Dermis blood vessel endothelial cell (primary cell): ENCODE measurements around the gene WDR74. TPM values are rescaled to one million over a fixed set of nuclear protein-coding genes. Genes with fewer than 3 reads are reported as not detected.
A peak's percentile ranks its signal among the peaks of the same experiment; 100 is the strongest.
"Not testable (repeated sequence)": the region's sequence is repeated elsewhere in the genome, so short reads cannot be mapped to it uniquely, and the experiment has no call there.

Experiments
- DNase-seq: peaks from one replicate; pipeline ENCODE4 v3.0.0; 2010
- total RNA-seq: library from RNA; depleted of rRNA; stranded (reverse); fragments of >200 nt; gene quantifications from 2 replicates; pipeline ENCODE4 v1.2.3, GENCODE V29; 2014

WDR74 gene
- total RNA-seq, 1 donor from 2014 or later = 46.3 TPM

DNA sequence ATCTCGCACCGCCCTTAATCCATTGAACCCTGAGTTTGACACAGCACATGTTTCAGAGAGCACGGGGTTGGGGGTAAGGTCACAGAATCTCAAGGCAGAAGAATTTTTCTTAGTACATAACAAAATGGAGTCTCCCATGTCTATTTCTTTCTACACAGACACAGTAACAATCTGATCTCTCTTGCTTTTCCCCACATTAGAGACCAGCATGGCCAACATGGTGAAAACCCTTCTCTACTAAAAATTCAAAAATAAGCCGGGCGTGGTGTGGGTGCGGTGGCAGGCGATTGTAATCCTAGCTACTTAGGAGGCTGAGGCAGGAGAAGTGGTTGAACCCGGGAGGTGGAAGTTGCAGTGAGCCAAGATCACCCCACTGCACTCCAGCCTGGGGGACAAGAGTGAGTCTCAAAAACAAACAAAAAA lies 19.9 kb upstream of the WDR74 start:
- not testable (repeated sequence) for DNase-seq

DNA sequence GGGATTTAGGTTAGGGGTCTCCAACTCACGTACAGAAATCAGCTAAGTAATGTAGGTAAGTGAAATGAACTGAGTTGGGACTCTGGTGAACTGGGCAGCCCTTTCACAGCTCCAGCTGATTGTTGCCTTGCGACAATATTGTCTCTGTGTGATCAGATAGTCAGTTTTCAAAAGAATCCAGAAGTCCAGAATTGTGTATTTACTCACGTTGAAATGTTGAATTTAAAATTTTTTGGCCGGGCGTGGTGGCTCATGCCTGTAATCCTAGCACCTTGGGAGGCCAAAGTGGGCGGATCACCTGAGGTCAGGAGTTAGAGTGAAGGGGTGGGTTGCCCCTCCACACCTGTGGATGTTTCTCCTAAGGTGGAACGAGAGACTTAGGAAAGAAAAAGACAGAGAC lies 18.8 kb upstream of the WDR74 start:
- no peak for DNase-seq

DNA sequence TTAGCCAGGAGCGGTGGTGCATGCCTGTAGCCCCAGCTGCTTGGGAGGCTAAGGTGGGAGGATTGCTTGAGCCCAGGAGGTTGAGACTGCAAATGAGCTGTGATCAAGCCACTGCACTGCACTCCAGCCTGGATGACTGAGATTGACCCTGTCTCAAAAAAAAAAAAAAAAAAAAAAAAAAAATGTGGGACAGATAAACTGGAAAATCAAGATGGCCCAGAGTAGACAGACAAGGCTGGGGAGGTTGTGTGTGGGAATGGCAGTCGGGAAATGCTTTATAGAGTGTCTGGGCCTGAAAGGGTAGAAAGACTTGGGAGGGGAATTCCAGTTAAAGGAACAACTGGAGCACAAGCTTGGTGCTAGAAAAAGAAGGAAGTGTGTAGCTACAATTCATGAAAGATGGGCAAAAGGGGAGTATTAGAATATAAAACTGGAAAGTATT lies 18.2 kb upstream of the WDR74 start:
- DNase-seq = peak; percentile 27

DNA sequence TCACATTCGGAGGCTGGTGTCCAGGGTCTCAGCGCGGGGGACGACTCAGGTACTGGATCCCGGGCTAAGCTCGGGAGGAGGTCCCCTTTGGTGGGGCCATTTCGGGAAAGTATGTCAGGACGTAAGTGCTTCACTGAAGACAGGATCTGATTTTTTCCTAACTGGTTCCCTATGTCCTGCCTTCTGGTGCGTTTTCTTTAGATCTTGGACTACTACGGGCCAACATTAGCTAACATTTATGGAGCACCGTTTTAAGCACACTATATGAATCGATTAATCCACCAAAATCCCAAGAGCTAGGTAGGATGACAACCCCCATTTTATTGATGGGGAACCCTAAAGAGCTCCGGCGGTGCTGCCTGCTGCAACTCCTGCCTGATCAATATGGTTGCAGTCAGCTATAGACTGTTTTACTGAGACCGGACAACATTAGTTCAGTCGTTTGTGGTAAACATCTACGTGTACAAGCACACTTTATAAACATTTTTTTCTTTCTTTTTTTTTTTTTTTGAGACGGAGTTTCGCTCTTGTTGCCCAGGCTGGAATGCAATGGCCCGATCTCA lies 17.0 kb upstream of the WDR74 start:
- DNase-seq = no peak

DNA sequence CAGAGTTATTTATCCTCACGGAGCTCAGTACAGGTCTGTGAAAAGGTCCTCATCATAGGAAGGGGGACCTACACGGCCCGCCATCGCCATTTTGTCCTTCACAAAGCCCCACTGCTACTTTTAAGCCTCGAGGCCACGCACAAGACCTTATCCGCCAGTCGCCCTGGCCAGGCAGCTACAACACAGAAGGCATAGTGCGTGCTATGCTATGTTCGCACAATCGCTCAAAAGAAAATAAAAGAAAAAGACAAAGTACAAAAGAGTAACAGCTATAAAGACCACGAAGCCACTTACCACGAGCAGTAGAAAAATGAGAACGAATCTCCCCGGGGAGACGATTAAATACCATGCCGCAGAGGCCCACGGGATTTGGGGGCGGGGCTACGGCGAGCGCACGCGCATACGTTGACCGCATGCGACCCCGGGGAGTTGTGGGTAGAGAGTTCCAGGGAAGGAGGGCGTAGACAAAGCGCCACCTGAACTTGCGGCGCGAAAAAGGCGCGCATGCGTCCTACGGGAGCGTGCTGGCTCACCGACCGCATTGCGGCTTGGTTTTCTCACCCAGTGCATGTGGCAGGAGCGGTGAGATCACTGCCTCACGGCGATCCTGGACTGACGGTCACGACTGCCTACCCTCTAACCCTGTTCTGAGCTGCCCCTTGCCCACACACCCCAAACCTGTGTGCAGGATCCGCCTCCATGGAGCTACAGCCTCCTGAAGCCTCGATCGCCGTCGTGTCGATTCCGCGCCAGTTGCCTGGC lies 16.4 kb upstream of the WDR74 start:
- peak; percentile 99 for DNase-seq

DNA sequence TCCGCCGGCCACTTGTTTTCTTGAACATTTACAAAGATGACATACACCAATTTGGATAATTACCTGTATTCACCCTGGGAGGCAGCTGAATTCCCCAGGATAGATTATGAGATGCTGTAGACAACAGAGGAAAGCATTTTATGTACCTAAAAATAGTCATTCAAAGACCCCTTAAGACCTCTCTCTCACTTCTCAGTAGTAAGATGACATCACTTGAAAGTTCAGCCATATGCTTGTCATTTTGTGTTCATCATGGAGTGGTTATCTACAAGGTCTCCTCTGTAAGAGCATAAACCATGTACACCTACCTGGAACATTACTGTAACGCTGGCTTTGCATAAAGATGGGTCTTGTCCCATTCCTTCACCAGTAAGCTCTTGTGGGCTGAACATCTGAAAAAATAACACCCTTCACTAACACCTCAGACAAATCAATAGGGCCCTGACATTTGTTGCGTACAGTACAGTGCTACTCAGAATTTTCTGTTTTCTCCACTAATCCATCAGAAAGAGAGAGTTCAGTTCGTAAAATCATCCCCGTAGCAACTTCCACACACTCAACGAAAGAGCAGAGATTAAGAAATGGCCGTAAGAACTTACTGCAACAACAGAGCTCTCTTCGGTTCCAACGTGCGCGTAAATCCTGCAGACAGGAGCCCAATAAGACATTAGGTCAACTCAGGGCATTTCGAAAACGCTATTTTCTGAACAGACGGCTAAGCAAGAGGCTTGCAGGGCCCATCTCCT lies 15.6 kb upstream of the WDR74 start:
- no peak for DNase-seq

DNA sequence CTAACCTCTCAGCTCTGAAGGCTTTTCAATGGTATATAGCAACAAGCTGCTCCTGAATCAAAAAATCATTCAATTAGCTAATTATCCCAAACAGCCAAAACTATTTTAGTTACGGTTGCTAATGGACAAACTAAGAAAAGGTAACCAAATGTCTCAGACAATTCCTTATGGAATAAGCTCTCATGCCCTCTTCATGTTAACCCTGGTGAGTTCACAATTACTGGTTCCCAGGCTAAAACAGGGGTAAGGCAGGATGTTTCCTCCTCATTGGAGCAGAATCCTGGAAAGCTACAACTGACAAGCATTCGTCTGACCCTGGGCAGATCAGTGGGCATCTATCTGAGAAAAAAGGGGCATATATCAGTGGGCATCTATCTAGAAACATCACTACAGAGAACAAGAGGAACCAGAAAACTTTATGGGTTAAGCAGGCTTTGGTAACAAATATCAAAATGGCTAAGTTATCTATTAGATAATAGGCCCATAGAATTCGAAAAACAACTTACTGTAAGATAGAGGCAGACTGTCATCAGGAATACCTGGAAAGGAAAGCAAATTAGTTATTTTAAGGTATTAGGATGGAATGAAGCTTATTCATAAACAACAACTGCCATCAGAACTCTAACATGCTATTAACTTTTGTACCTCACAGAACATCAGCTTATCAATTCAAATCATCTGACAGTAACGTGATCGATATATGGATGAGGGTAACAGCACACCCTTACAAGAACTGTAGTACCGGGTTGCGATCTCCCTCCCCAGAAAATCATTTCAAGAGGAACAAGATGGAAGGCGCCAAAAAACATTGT lies 14.8 kb upstream of the WDR74 start:
- no peak for DNase-seq

DNA sequence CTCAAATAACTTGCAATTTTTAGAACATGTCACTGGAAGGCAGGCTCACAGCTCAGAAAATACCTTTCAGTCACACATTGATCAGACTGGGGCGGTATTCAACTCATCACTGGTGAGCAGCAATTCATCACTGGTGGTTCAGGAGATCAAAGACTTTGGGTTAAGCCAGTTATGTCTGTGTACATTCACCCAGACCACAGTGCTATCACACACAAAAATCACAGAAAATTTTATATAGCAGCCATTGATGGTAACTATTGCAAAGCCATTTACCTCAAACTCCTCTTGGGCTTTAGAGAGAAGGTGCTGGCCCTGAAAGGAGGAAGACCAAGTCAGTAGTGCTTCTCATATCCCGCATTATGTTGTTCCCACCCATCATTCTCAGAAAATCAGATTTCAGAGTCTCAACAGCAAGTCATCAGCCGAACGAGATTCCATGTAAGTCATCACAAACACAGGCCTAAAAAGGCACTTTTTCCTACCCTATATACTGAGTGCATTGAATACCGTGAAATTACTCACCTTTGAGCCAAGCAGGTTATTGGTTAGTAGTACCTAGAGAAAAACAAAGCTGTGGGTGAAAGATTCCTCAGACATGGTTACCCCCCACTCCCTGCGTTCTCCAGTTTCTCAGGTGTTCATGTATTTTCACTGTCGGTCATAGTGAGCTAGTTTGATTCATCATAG lies 14.0 kb upstream of the WDR74 start:
- DNase-seq = no peak

DNA sequence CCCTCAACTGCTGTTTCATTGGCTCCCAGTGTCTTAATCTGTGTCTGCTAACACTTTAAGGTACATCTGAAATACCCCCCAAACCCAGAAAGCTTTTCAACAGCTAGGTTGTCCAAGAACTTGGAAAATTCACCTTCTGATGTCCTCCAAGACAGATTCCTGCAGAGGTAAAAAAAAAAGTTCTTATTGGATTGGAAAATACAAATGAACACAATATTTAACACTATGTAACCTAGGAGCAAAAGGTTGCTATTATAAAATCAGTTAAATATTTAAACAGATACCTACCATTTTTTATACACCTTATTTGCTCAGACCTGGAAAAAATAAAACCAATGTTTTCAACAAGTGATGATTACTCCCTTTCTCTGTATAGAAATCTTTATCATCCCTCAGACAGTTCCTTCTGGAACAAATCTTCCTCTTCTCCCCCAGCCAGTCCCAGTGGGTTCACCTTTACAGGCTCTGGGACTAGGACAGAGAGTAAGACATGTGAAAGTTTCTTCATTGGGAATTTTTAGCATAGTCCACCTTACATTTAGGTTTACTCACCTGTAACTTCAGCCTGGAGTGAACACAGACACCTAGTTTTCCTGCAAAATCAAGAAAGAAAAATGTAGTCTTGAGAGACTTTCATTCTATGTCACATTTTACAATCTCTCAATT lies 13.3 kb upstream of the WDR74 start:
- DNase-seq = no peak

DNA sequence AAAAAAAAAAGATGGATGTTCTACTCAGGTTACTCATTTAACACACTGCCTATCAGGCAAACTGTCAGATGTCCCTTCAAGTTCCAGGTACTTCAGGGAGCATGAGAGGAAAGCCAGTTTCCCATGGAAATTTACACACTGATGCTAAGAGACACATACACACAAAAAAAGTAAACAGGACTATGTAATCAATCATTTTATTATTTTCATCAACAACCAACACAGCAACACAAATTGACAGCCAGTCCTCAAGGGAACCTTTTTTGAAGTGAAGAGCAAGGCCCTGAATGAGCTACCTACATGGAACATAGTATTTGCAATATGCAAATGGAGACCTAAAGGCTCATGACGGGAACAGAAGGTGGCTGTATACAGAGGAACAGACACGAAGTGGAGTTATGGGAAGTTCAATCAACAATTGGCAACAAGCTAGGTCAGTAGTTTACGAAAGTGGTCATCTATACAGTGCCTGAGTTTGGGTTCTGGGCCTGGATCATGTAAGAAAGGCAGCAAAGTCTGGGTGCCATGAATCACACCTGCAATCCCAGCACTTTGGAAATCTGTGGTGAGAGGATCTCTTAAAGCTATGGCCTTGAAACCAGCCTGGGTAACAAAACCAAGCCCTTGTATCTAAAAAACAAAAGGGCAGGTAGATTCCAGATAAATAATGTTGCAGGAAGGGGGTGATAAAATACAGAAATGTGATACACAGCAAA lies 12.6 kb upstream of the WDR74 start:
- no peak for DNase-seq

DNA sequence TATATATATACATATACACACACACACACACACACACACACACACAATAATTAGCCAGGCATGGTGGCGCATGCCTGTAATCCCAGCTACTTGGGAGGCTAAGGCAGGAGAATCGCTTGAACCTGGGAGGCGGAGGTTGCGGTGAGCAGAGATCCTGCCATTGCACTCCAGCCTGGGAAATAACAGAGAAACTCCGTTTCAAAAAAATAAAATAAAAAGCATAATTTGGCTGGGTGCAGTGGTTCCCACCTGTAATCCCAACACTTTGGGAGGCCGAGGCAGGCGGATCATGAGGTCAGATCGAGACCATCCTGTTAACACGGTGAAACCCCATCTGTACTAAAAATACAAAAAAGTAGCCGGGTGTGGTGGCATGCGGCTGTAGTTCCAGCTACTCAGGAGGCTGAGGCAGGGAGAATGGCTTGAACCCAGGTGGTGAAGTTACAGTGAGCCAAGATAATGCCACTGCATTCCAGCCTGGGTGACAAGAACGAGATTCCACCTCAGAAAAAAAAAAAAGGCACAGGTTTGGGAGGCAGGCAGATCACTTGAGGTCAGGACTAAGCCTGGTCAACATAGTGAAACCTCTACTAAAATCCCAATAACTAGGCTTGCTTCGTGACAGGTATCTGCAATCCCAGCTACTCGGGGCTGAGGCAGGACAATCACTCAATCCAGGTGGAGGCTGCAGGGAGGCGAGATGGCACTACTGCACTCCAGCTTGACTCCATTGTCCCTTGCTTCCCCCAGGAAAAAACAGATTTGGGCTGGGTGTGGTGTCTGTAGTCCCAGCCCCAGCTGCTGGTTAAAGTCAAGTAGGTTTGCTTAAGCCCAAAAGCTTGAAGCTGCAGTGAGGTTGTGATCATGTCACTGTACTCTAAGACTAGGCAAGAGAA lies 11.8 kb upstream of the WDR74 start:
- DNase-seq = no peak

DNA sequence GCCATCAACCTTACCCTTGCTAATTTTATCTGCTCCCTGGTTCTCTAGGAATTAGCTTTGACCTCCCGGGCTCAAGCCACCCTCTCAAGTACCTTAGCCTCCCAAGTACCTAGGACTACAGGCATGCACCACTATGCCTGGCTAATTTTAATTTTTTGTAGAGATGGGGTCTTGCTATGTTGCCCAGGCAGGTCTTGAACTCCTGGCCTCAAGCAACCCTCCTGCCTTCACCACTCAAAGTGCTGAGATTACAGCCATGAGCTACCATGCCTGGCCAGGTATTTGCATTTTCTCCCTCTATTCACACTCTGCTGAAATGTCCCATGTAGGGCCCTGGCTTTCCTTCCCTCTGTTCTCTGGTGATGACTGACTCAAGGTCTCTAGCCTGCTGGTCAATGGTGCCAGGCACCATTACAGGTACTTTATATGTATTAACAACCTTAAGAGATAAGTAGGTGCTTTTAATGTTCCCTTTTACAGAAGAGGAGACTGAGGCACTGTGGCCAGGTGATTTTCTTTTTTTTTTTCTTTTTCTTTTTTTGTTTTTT lies 8.5 kb upstream of the WDR74 start:
- DNase-seq = no peak

DNA sequence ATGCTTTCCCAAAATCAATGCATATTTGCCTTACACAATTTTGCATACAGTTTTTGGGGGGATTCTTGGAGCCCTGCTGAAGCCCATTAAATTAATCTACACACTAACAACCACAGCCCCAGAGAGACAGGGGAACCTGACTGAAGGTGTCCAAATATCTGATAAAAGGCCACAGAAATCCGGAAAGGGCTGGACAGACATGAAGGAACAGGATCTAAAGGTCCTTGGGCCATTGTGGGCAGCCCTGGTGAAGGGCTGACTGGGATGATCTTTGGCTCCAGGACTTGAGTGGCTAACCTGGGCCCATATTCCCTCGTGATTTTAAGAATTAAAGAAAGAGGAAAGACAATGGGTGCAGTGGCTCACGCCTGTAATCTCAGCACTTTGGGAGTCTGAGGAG lies 6.8 kb upstream of the WDR74 start:
- DNase-seq = no peak

DNA sequence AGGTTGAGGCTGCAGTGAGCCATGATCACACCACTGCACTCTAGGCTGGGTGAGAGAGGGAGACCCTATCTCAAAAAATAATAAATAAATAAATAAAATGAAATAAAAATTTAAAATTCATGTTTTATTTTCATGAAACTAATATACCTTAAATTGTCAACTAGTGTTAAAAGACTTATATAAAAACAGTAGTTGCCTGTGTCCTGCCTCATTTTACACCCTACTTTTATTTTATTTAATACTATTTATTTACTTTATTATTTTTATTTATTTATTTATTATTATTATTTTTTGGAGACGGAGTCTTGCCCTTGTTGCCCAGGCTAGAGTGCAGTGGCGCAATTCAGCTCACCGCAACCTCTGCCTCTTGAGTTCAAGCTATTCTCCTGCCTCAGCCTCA lies 4.8 kb upstream of the WDR74 start:
- DNase-seq = no peak

DNA sequence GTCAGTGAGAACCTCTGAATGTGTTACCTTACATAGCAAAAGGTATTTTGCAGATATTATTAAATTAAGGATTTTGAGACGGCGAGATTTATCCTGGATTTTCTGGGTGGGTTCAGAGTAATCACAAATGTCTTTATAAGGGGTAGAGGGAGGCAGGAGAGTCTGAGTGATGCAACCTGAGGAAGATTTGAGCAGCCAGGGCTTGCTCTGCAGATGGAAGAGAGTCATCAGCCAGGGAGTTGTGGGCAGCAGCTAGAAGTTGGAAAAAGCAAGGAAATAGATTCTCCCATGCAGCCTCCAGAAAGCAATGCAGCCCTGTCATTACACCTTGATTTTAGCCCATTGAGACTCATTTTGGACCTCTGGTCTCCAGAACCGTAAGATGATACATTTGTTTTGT lies 4.1 kb upstream of the WDR74 start:
- DNase-seq = no peak

DNA sequence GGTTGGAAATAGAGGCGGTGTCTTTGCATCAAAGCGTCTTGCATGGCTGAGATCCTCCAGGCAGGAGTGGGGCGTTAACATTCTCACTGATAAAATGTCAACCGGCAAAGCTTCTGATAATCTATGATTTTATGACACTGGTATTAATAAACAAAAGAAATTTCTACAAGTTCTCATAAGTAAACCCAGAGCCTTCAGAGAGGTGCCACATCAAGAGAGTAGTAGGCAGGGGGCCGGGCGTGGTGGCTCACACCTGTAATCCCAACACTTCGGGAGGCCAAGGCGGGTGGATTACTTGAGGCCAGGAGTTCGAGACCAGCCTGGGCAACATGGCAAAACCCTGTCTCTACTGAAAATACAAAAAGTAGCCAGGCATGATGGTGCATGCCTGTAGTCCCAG lies 3.5 kb upstream of the WDR74 start:
- DNase-seq = not testable (repeated sequence)

DNA sequence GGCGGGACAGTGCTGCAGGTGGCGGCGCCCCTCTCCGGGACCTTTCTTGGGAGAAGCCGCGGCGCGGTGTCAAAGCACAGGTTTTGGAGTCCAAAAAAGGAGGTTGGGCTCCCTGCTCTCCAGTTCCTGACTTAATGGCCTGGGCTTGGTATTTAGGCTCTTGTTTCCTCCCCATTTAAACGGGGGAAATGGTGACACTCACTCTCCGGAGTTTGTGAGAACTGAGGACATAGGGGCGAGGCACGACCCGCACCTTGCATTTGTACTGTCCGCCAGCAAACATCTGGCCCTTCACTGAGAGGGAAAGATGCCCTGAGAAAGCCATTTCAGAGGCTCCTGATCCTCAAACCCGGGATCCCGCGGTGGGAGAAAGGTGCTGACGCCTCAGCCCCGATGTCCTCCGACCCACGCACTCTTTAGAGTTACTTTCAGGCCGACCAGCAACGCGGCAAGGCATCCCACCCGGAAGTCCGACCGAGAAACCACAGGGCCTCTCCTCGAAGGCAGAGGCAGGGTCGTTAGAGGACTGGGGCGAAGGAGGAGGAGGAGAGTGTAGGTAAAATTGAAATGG lies 2.9 kb upstream of the WDR74 start:
- DNase-seq = no peak

DNA sequence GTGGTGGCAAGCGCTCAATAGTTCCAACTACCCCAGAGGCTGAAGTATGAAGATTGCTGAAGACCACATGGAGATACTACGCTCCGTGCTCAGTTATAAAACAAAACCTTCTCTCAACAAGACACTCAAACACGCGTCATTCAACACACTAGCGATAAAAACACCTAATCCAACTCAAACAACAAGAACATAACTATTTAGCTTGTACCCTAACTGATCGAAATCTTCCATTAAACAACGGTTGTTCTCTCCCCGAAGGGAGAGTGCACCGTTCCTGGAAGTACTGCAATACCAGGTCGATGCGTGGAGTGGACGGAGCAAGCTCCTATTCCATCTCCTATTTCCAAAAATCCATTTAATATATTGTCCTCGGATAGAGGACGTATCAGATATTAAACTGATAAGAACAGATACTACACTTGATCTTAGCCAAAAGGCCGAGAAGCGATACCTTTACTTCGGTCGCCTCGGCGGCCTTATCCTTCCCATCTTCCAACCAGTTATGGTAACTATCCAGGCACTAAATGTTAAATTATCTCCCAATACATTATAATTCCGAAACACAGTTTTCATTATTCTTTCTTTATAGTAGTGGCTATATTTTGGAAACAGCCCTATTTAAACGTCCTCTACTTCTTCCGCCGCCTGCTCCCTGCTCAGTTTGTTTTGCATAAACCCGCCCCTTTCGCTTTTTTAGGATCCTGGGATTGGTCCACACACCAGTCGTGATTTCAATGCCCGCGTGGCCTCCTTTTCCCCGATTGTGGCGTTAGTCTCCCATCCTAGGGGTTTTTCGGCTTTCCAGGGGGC lies 2.2 kb upstream of the WDR74 start:
- peak; percentile 98 for DNase-seq
